PFSK-1 (cell line): ENCODE data around the gene MS4A18.

ENCODE experiments used
- FOXP2 ChIP-seq: optimal IDR thresholded peaks from 2 replicates; pipeline ENCODE3; 2011; ENCODE audit warnings: borderline replicate concordance, control low read depth, inconsistent platforms; ENCODE audit not compliant: insufficient read depth; ENCODE audit errors: extremely low read length, extremely low read depth
- POLR2AphosphoS5 ChIP-seq: IDR thresholded peaks from 2 replicates; pipeline ENCODE4 v1.6.1; 2012; ENCODE audit warnings: low read depth, mild to moderate bottlenecking, control low read depth, low read length, moderate library complexity
- REST ChIP-seq, 2 experiments: IDR thresholded peaks; 2 replicates each; pipeline versions ENCODE4 v1.6.1 to v1.8.0; 2011 to 2012; ENCODE audit warnings: low read depth in 2 of 2, low read length in 2 of 2, control low read depth in 1 of 2, inconsistent platforms in 1 of 2, mild to moderate bottlenecking in 1 of 2, moderate library complexity in 1 of 2; ENCODE audit not compliant: insufficient read depth in 1 of 2
- SIN3A ChIP-seq: IDR thresholded peaks from 2 replicates; pipeline ENCODE4 v1.6.1; 2012; ENCODE audit warnings: mild to moderate bottlenecking, low read length, moderate library complexity, borderline replicate concordance; ENCODE audit not compliant: insufficient read depth
- TAF1 ChIP-seq: IDR thresholded peaks from 2 replicates; pipeline ENCODE4 v1.6.1; 2012; ENCODE audit warnings: low read length, control low read depth, borderline replicate concordance; ENCODE audit not compliant: insufficient read depth

MS4A18 gene

GRCh38 chr11:60764879-60765278, 40.4 kb downstream of the MS4A18 start:
- TF ChIP-seq SIN3A (no peak), POLR2AphosphoS5 (no peak), TAF1 (no peak), REST (IDR thresholded peaks at IDR 0.05; ENCODE audit: insufficient read depth in 1 of 2, low read depth in 2 of 2, low read length in 2 of 2) (no peak), FOXP2 (no peak)

DNA sequence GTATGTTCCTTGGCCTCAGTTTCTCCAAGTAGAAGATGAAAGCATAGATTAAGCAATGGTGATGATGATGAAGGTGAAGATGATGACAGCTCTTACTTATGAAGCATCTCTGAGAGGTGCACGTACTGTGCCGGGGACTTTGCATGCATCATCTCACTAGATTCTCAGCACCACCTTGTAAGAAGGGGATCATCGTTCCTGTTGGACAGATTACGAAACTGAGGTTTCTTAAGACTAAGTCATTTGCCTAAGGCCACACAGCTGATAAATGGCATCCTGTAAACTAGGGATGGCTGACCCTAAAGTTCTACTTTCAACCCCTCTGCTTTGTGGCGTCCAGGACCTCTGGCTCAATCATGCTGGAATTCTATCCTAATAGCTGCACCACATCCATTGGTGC, 40.8 kb downstream of the MS4A18 start:
- TF ChIP-seq FOXP2 (no peak), POLR2AphosphoS5 (no peak), SIN3A (no peak), REST (IDR thresholded peaks at IDR 0.05; ENCODE audit: insufficient read depth in 1 of 2, low read depth in 2 of 2, low read length in 2 of 2) (no peak), TAF1 (no peak)

DNA sequence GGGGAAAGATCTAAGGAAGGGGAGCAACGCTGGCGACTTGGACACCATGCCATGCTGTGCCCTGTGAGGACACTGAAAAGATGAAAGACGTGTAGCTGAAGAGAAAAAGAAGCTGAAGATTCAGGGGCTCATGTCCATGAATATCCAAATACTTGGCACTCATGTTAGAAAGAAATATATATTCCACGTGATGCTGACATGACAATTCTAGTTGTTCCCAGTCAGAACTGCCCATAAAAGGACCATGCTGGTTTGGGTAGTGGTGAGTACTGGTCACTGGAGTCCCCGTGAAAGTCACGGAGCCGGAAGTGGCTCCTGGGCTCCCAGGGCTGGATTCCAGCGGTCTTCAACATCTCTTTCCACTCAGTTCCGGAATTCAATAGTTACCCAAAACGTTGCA, 42.0 kb downstream of the MS4A18 start:
- TF ChIP-seq FOXP2 (no peak), TAF1 (no peak), SIN3A (no peak), REST (IDR thresholded peaks at IDR 0.05; ENCODE audit: insufficient read depth in 1 of 2, low read depth in 2 of 2, low read length in 2 of 2) (no peak), POLR2AphosphoS5 (no peak)

GRCh38 chr11:60767388-60767811, 42.9 kb downstream of the MS4A18 start:
- TF ChIP-seq REST (IDR thresholded peaks at IDR 0.05; ENCODE audit: insufficient read depth in 1 of 2, low read depth in 2 of 2, low read length in 2 of 2) (no peak), POLR2AphosphoS5 (no peak), TAF1 (no peak), SIN3A (no peak), FOXP2 (no peak)

GRCh38 chr11:60768202-60768601, 43.7 kb downstream of the MS4A18 start:
- TF ChIP-seq REST (IDR thresholded peaks at IDR 0.05; ENCODE audit: insufficient read depth in 1 of 2, low read depth in 2 of 2, low read length in 2 of 2) = no peak
- no peak for TF ChIP-seq FOXP2
- no peak for TF ChIP-seq TAF1
- TF ChIP-seq POLR2AphosphoS5 = no peak
- no peak for TF ChIP-seq SIN3A
